GM12874 (cell line): ENCODE measurements around the gene NPTXR.

Experiments used
- TF ChIP-seq, protein P1 (sequence below): IDR thresholded peaks from 2 replicates; pipeline ENCODE4 v1.5.1; 2011; ENCODE audit warnings: low read depth, mild to moderate bottlenecking, control low read depth, low read length, moderate library complexity; ENCODE audit not compliant: insufficient read depth

The NPTXR gene

DNA sequence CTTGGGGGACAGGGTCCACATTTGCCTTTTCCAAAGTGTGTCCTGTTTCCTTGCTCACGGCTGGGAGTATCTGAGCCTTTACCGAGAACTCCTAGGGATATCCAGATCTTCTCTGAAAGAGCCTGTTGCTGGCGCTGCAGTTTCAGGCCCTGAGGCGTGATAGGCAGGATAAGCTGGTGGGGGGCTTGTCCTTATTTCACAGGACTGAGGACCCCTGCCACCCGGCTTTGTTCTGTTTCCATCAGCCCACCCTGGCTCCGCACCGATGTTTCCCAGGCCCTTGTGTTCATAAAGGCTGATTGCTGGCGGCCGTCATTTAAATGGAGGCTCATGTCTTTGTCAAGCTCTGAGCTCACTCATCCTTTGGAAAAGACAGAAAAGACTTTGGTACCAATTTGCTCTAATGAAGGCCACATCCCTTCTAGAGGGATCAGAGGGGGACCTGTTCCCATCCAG lies 9.4 kb upstream of the NPTXR start:
- TF ChIP-seq, protein P1, sequence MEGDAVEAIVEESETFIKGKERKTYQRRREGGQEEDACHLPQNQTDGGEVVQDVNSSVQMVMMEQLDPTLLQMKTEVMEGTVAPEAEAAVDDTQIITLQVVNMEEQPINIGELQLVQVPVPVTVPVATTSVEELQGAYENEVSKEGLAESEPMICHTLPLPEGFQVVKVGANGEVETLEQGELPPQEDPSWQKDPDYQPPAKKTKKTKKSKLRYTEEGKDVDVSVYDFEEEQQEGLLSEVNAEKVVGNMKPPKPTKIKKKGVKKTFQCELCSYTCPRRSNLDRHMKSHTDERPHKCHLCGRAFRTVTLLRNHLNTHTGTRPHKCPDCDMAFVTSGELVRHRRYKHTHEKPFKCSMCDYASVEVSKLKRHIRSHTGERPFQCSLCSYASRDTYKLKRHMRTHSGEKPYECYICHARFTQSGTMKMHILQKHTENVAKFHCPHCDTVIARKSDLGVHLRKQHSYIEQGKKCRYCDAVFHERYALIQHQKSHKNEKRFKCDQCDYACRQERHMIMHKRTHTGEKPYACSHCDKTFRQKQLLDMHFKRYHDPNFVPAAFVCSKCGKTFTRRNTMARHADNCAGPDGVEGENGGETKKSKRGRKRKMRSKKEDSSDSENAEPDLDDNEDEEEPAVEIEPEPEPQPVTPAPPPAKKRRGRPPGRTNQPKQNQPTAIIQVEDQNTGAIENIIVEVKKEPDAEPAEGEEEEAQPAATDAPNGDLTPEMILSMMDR, result no peak

DNA sequence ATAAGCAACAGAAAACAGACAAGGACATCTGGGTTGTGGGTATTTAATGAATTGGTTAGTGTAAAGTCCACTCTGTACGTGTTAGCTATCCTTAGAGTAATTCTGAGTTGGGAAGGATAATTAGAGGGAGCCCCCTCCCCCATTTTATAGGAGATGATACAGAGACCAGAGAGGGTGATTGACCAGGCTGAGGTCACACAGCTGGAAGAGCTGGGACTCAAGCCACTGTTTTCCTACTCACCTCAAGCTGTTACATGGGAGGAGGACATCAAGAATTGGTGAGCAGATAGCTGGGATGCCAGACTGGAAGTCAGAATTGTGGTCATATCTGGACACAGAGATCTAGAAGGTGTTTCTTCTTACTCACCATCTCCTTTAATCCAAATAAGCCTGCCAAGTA lies 8.7 kb upstream of the NPTXR start:
- TF ChIP-seq, protein P1, result no peak

- TF ChIP-seq, protein P1, result no peak
These were observed 7.4 kb upstream of the NPTXR start for GRCh38 chr22:38850941-38851849.

- TF ChIP-seq, protein P1, result no peak
These were observed 6.6 kb upstream of the NPTXR start for GRCh38 chr22:38850399-38850798.

DNA sequence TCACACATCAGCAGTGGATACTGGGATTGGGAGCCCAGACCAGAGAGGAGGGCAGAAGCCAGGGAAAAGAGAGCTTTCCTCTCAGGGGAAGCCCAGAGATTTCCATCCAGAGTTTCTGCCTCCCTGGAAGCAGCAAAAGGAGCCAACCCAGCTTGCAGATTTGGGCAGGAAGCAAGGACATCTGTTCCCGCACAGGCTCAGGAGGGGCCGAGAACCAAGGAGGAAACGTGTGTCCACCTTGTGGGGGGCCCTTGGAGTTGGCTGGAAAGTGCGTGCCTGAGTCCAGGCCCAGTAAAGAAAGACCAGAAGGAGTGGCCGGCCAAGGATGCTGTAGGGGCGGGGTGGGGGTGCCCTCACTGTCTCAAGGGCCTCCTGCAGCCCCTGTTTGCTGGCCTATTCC lies 6.0 kb upstream of the NPTXR start:
- TF ChIP-seq, protein P1, result no peak

DNA sequence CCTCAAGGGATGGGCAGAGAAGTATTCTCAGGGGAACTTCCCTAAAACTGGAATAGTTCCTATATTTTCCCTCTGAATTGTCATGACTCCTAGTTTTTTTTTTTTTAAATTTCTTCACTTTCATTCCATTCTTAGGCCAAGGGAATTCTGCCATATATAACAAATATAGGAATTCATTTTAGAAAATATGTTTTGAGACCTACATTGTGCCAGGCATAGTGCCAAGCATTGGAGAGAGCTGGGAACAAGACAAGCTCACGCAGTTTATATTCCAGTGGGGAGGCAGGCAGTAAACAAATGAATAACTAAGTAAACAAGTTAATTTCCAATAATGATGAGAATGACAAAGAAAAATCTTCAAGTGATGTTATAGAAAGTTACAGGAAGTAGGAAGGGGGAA lies 2.6 kb upstream of the NPTXR start:
- TF ChIP-seq, protein P1, result no peak

DNA sequence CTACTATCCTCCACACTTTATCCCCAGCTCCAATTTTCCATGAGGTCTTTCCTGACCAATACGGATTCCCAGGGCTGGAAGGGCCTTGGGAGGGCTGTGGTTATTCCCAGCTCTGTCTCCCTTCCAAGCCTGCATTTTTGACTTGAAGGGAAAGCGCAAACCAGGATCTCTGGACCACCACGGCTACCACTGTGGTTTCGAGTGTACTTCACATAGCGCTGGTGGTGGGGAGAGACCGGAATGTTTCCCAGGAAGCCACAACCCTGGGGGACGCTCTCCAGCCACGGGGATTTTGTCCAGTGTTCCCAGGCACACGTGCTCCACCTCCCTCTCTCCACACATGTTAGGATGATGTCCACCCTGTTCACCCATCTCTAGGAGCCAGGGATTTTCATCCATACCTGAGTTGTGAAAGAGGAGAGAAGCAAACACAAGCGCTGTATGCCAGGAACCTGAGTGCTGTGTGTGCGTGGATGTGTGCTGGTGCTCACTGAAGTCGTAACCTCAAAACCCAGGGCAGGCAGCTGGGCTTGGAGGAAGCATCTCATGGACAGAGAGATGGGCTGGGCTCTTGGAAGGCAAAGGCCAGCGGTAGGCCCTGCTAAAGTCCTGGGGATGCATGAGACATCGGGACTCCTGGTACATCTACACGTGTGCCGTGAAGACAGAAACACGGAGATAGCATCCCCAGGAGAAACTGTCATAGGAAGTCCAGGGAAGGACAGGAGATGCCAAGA lies 1.3 kb upstream of the NPTXR start:
- TF ChIP-seq, protein P1, result no peak
